ENCODE data around the gene UBL4A. TPM values are rescaled to one million over a fixed set of nuclear protein-coding genes. Genes with fewer than 3 reads are reported as not detected.

Gene UBL4A
- total RNA-seq, 1 experiment from 2014 or later, result 54.3 TPM

GRCh38 chrX:154482786-154483185 lies 3.6 kb downstream of the UBL4A start:
- DNase-seq (ENCODE audit: low read depth), result no peak

- DNase-seq (ENCODE audit: low read depth), result no peak
Observed at GRCh38 chrX:154481911-154482601, 4.4 kb downstream of the UBL4A start.

- DNase-seq (ENCODE audit: low read depth), result no peak
Observed at GRCh38 chrX:154481195-154481594, 5.2 kb downstream of the UBL4A start.

- peak; percentile 89 for DNase-seq (ENCODE audit: low read depth)
Observed at GRCh38 chrX:154478728-154479622, 7.4 kb downstream of the UBL4A start, which contains the start of gene LAGE3. Gene LAGE3 (minus strand): TSS chrX:154479281. CDS start chrX:154478915, 366 bp downstream.

- no peak for DNase-seq (ENCODE audit: low read depth)
Observed at GRCh38 chrX:154477891-154478477, 8.4 kb downstream of the UBL4A start.

- DNase-seq (ENCODE audit: low read depth), result no peak
Observed at GRCh38 chrX:154476821-154477220, 9.6 kb downstream of the UBL4A start.

GRCh38 chrX:154473683-154474082 lies 12.7 kb downstream of the UBL4A start:
- no peak for DNase-seq (ENCODE audit: low read depth)

GRCh38 chrX:154472685-154473632 lies 13.5 kb downstream of the UBL4A start:
- no peak for DNase-seq (ENCODE audit: low read depth)

- DNase-seq (ENCODE audit: low read depth), result no peak
Observed at GRCh38 chrX:154471839-154472684, 14.4 kb downstream of the UBL4A start.

GRCh38 chrX:154470914-154471568 lies 15.4 kb downstream of the UBL4A start:
- DNase-seq (ENCODE audit: low read depth), result no peak

- no peak for DNase-seq (ENCODE audit: low read depth)
Observed at GRCh38 chrX:154470434-154470833, 16.0 kb downstream of the UBL4A start.

GRCh38 chrX:154469880-154470279 lies 16.5 kb downstream of the UBL4A start:
- DNase-seq (ENCODE audit: low read depth), result no peak

GRCh38 chrX:154469114-154469513 lies 17.3 kb downstream of the UBL4A start:
- no peak for DNase-seq (ENCODE audit: low read depth)

GRCh38 chrX:154468217-154468616 lies 18.2 kb downstream of the UBL4A start:
- DNase-seq (ENCODE audit: low read depth), result no peak

GRCh38 chrX:154467556-154467955 lies 18.9 kb downstream of the UBL4A start:
- no peak for DNase-seq (ENCODE audit: low read depth)

GRCh38 chrX:154466907-154467306 lies 19.5 kb downstream of the UBL4A start:
- DNase-seq (ENCODE audit: low read depth), result no peak

- DNase-seq (ENCODE audit: low read depth), result no peak
Observed at GRCh38 chrX:154466036-154466435, 20.4 kb downstream of the UBL4A start.

GRCh38 chrX:154465601-154466000 lies 20.8 kb downstream of the UBL4A start:
- DNase-seq (ENCODE audit: low read depth), result no peak

- DNase-seq (ENCODE audit: low read depth), result no peak
Observed at GRCh38 chrX:154464806-154465365, 21.5 kb downstream of the UBL4A start.

Data from Daoy (cell line).